ENCODE data around the gene EPS8L3. TPM values are rescaled to one million over a fixed set of nuclear protein-coding genes. Genes with fewer than 3 reads are reported as not detected.
"Not testable (repeated sequence)": the region's sequence is repeated elsewhere in the genome, so short reads cannot be mapped to it uniquely, and the experiment has no call there.

The EPS8L3 gene
- total and polyA plus RNA-seq, 9 donors: 0.12 to 7.4 (median 2.4) TPM; not detected in 6

GRCh38 chr1:109762821-109763645, 690 bp downstream of the EPS8L3 start:
- peak; percentile 39 for DNase-seq
- Histone ChIP-seq H3K4me1 (ENCODE audit: control insufficient read depth, insufficient read depth, low read length) (peaks cover 6% of the 10 kb centered on the region), H3K27me3 (ENCODE audit: control insufficient read depth, insufficient read depth, low read length) (no peaks in the 10 kb centered on the region), H3K27ac (ENCODE audit: low read length) (no peak overlapping the region), H3K4me3 (ENCODE audit: low read length) (no peak overlapping the region), H3K9me3 (replicated peaks; ENCODE audit: control insufficient read depth, low read depth, low read length) (no peaks in the 10 kb centered on the region), H3K36me3 (ENCODE audit: control insufficient read depth, insufficient read depth, low read length) (no peaks in the 10 kb centered on the region)
- WGBS (ENCODE audit: insufficient coverage): 93% methylated on average over 8 of the region's 11 CpGs

DNA sequence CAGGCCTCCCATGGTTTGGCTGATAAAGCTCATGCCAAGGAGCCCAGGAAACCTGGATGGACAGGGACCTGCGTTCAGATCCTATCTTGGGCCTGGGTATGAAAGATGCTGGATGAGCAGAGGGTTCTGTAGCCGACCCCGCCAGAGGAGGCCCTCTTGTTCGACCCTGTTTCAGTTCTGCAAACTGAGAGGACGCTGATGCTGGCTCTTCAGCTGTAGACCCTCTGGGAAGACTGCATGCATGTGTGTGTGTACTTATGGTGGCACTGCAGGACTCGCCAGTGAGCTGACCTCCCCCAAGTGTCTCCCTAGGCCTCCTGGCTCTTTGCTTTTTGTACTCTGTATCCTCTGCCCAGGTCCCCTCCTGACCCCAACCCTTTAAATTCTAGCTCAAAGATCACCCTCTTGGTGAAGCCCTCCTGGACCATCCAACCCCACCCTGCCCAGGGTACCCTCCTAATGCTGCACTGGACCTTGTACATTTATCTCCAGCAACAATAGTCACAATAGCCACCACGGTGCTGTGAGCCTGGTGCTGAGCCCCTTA, 1.6 kb downstream of the EPS8L3 start:
- Histone ChIP-seq H3K4me1 (ENCODE audit: control insufficient read depth, insufficient read depth, low read length) (peaks cover 6% of the 10 kb centered on the region), H3K27ac (ENCODE audit: low read length) (no peak overlapping the region), H3K27me3 (ENCODE audit: control insufficient read depth, insufficient read depth, low read length) (no peaks in the 10 kb centered on the region), H3K36me3 (ENCODE audit: control insufficient read depth, insufficient read depth, low read length) (no peaks in the 10 kb centered on the region), H3K9me3 (replicated peaks; ENCODE audit: control insufficient read depth, low read depth, low read length) (no peaks in the 10 kb centered on the region), H3K4me3 (ENCODE audit: low read length) (no peak overlapping the region)
- no peak for DNase-seq
- WGBS (ENCODE audit: insufficient coverage): 85% methylated on average over 6 of the region's 7 CpGs

DNA sequence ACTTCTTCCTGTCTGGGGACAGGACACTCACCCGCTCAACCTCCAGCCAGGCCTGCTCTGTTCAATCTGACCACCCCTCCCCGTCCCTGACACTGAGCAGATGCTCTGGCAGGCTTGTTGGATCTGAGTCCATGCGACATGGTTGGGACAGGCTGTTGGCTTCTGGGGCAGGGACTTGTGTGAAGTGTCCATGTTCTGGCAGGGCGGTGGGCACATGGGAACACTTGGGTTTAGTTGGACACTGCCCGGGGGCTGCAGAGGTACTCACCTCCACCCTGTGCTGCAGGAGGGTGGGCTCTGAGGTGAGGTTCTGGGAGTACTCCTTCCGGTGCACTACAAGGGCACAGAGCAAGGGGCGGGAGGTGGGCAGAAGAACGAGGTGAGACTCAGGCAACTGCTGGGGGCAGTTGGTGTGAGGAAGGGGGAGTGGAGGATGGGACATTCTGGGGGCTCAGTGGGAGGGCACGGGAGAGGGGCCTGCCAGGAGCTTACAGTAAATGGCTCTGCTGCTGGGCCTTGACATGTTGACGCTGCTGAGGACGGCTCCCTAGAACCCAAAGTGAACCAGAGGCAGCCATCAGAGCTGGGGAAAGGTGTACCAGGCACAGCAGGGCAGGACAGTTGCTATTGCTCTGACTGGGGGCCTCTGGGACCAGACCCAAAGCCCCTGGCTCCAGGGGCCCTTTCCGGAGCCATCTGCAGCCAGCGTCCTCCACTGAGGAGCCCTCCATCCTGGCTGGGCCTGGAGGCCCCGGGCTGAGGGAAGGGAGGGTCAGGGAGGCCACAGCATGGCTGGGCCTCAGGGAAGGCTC, 2.3 kb downstream of the EPS8L3 start:
- DNase-seq: no peak
- Histone ChIP-seq H3K27ac (ENCODE audit: low read length) (no peak overlapping the region), H3K36me3 (ENCODE audit: control insufficient read depth, insufficient read depth, low read length) (no peaks in the 10 kb centered on the region), H3K4me3 (ENCODE audit: low read length) (no peak overlapping the region), H3K27me3 (ENCODE audit: control insufficient read depth, insufficient read depth, low read length) (no peaks in the 10 kb centered on the region), H3K9me3 (replicated peaks; ENCODE audit: control insufficient read depth, low read depth, low read length) (no peaks in the 10 kb centered on the region), H3K4me1 (ENCODE audit: control insufficient read depth, insufficient read depth, low read length) (peaks cover 6% of the 10 kb centered on the region)
- 70% methylated on average over 12 of the region's 14 CpGs for WGBS (ENCODE audit: insufficient coverage)

GRCh38 chr1:109760581-109761226, 3.0 kb downstream of the EPS8L3 start:
- H3K9me3 ChIP-seq (replicated peaks; ENCODE audit: control insufficient read depth, low read depth, low read length): no peaks in the 10 kb centered on the region
- 84% methylated on average over 5 of the region's 7 CpGs for WGBS (ENCODE audit: insufficient coverage)
- no peak overlapping the region for H3K27ac ChIP-seq (ENCODE audit: low read length)

GRCh38 chr1:109759513-109760334, 4.0 kb downstream of the EPS8L3 start:
- H3K36me3 ChIP-seq (ENCODE audit: control insufficient read depth, insufficient read depth, low read length): no peaks in the 10 kb centered on the region
- H3K4me3 ChIP-seq (ENCODE audit: low read length): no peak overlapping the region
- H3K4me1 ChIP-seq (ENCODE audit: control insufficient read depth, insufficient read depth, low read length): peaks cover 6% of the 10 kb centered on the region
- WGBS (ENCODE audit: insufficient coverage): 87% methylated on average over 11 of the region's 11 CpGs
- no peaks in the 10 kb centered on the region for H3K9me3 ChIP-seq (replicated peaks; ENCODE audit: control insufficient read depth, low read depth, low read length)
- DNase-seq: no peak
- no peaks in the 10 kb centered on the region for H3K27me3 ChIP-seq (ENCODE audit: control insufficient read depth, insufficient read depth, low read length)
- no peak overlapping the region for H3K27ac ChIP-seq (ENCODE audit: low read length)

More at GRCh38 chr1:109760581-109761226, 3.0 kb downstream of the EPS8L3 start:
- Histone ChIP-seq H3K4me3 (ENCODE audit: low read length) (no peak overlapping the region), H3K36me3 (ENCODE audit: control insufficient read depth, insufficient read depth, low read length) (no peaks in the 10 kb centered on the region), H3K4me1 (ENCODE audit: control insufficient read depth, insufficient read depth, low read length) (peaks cover 6% of the 10 kb centered on the region), H3K27me3 (ENCODE audit: control insufficient read depth, insufficient read depth, low read length) (no peaks in the 10 kb centered on the region)
- DNase-seq: no peak

GRCh38 chr1:109757936-109758786, 5.6 kb downstream of the EPS8L3 start:
- Histone ChIP-seq H3K9me3 (replicated peaks; ENCODE audit: control insufficient read depth, low read depth, low read length) (no peaks in the 10 kb centered on the region), H3K4me3 (ENCODE audit: low read length) (no peak overlapping the region), H3K36me3 (ENCODE audit: control insufficient read depth, insufficient read depth, low read length) (no peaks in the 10 kb centered on the region), H3K4me1 (ENCODE audit: control insufficient read depth, insufficient read depth, low read length) (no peaks in the 10 kb centered on the region), H3K27me3 (ENCODE audit: control insufficient read depth, insufficient read depth, low read length) (no peaks in the 10 kb centered on the region), H3K27ac (ENCODE audit: low read length) (no peak overlapping the region)
- WGBS (ENCODE audit: insufficient coverage): 85% methylated on average over 6 of the region's 13 CpGs
- DNase-seq: no peak

DNA sequence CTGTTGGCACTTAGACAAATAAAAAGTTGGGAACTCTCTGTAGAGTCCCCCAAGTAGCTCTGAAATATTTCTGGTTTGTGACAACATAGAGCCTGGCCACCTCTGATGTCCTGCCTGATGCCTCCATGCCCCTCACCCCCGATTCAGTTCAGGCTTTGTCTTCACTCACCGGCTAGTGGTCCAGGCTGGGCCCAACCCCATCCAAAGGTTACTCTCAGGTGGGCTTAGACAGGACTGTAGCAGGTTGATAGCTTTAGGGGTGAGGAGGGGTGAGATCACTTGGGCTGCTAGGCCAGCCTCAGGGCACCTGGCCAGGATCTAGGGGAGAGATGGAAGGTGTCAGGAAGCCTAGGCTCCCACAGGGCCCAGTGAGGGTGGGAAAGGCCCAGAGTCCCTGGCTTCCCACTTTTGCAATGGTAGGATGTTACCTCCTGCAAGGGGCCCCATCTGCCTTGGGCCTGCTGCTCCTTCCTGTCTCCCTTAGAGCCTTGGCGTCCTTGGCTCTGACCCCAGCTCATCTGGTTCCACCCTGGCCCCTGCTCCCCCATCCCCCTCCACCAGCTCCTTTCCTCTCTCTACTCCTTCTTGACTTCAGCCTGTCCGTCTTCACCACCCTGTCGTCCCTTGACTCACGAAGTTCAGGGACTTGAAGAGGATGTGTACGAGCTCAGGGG, 6.7 kb downstream of the EPS8L3 start:
- no peaks in the 10 kb centered on the region for H3K27me3 ChIP-seq (ENCODE audit: control insufficient read depth, insufficient read depth, low read length)
- no peaks in the 10 kb centered on the region for H3K4me1 ChIP-seq (ENCODE audit: control insufficient read depth, insufficient read depth, low read length)
- H3K4me3 ChIP-seq (ENCODE audit: low read length): no peak overlapping the region
- no peak for DNase-seq
- no peak overlapping the region for H3K27ac ChIP-seq (ENCODE audit: low read length)
- H3K36me3 ChIP-seq (ENCODE audit: control insufficient read depth, insufficient read depth, low read length): no peaks in the 10 kb centered on the region
- WGBS (ENCODE audit: insufficient coverage): 82% methylated on average over 5 of the region's 7 CpGs
- H3K9me3 ChIP-seq (replicated peaks; ENCODE audit: control insufficient read depth, low read depth, low read length): no peaks in the 10 kb centered on the region

- 80% methylated on average over 4 of the region's 5 CpGs for WGBS (ENCODE audit: insufficient coverage)
- not testable (repeated sequence) for H3K27me3 ChIP-seq (ENCODE audit: control insufficient read depth, insufficient read depth, low read length); H3K4me3 ChIP-seq (ENCODE audit: low read length); H3K27ac ChIP-seq (ENCODE audit: low read length); H3K9me3 ChIP-seq (replicated peaks; ENCODE audit: control insufficient read depth, low read depth, low read length); H3K36me3 ChIP-seq (ENCODE audit: control insufficient read depth, insufficient read depth, low read length); H3K4me1 ChIP-seq (ENCODE audit: control insufficient read depth, insufficient read depth, low read length); DNase-seq
Measured at GRCh38 chr1:109756325-109756724, 7.4 kb downstream of the EPS8L3 start.
